Measurements from ENCODE around the gene CALML6.

Gene CALML6

DNA sequence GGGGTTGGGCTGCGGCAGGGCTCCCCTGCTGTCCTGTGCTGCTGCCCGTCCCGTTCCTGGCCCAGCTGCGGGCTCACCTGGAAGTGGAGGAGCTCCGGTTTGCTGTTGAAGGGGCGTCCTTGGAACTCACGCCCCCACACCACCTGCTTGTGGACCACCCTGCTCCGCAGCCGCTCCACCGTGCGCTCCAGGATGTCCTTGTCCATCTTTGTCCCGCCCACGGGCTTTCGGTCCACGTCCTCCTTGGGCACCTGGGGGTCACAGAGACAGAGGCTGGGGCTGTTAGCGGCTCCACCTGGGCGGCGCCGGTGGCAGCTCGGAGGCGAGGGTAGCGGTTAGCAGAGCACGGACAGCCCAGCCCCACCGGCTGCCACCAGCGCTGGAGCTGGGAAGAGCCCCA, 49.8 kb downstream of the CALML6 start:
- DNase-seq (ENCODE audit: low read depth in 2 of 2), result no peak

DNA sequence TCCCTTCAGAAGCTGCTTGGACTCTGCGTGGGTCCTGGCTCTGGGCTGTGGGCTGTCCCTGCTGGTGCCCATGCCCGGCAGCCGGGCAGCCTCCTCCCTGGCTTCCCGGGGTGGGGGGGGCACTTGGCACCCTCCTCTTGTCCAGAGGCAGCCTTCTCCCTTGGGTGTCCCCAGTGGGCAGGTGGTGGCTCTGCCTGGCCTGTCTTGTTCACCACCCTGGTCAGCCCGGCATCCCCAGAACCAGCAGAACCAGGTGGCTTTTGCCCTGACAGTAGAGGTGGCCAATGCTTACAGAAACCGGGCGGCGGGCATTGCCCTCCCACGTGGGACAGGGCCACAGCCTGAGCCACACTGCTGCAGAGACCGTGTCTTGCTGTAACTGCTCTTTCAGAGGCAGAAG, 50.5 kb downstream of the CALML6 start:
- no peak for DNase-seq (ENCODE audit: low read depth in 2 of 2)

DNA sequence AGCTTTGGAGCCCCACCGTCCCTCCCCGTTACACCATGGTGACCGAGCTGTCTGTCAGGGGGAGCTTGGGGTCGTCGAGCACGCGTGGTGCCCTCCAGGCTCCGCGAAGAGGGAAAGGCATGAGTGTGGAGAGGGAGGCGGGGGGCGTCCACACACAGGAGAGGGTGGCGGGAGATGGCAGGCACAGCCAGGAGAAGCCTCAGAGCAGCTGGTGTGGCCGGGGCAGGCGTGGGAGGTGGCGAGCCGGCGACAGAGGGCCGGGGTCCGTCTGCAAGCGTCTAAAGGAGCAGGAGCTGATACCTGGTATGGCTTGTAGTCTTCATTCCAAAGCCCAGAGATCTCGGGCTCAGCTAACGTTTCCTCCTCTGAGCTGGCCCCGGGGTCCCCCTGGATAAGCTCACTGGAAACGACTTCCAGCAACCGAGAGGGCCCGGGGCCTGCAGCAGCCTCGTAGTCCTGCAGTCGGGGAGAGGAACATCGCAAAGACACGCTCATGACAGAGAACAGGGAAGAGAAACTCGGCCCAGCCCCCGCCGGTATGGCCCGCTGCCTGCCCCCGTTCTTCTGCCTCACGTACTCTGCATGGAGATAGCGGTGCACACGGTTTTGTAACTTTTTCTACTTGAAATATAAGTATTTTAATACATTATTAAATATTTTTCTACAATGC, 51.1 kb downstream of the CALML6 start:
- no peak for DNase-seq (ENCODE audit: low read depth in 2 of 2)
